HG03135 (cell line): Measurements from ENCODE around the gene FN3KRP.

Source experiments
- ATAC-seq: cut with Tn5 transposase; IDR thresholded peaks from one replicate; pipeline ENCODE4 v1.9.1; 2021; ENCODE audit warnings: mild to moderate bottlenecking, moderate library complexity; ENCODE audit not compliant: unreplicated experiment

The FN3KRP gene

DNA sequence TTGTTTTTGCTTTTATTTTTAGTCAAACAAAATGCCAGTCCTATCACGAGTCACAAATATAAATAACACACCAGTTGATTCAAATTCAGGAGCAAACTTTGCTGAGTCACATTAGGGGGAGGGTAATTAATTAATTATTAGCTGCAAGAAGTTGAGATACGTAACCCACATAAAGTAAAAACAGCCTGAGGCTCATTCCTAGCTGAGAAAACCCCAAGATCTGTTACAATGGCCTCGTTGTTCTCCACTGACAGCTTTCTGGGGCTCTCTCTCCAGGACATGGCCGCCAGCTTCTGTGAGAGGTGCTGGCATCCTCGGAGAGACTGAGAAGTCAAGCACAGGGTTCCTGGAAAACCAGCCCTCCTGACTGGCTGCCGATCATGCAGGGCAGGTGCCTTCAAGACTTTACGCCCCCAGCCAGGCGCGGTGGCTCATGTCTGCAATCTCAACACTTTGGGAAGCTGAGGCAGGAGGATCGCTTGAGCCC is 29.1 kb upstream of the FN3KRP start:
- ATAC-seq = no peak

DNA sequence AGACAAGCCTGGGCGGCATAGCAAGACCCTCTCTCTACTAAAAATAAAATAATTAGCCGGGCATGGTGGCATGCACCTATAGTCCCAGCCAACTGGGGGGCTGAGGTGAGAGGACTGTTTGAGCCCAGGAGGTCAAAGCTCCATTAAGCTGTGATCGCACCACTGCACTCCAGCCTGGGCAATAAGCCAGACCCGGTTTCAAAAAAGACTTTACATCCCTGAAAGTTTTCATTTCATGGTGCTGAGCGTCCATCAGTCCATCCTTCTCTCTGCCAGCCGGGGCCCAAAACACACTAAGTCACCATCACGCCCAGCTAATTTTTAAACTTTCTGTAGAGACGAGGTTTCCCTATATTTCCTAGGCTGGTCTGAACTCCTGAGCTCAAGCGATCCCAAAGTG is 28.6 kb upstream of the FN3KRP start:
- no peak for ATAC-seq

DNA sequence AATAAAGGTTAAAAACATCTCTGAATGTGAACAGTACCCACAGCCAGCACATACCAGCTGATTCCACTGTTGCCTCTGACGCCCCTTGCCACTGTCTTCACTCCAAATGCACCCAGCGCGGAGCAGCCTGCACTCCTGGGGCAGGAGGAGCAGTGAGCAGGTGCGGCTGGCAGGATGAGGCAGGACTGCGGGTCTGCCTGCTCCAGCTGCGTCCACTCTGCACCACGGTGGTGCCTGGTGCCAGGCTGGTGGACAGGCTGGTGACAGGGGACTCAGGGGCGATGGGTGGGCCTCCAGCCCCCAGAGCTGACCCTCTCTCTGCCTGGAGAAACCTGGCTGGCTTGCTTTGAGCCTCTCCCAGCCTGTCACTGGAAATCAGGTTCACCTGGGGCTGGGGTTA is 27.4 kb upstream of the FN3KRP start:
- no peak for ATAC-seq

DNA sequence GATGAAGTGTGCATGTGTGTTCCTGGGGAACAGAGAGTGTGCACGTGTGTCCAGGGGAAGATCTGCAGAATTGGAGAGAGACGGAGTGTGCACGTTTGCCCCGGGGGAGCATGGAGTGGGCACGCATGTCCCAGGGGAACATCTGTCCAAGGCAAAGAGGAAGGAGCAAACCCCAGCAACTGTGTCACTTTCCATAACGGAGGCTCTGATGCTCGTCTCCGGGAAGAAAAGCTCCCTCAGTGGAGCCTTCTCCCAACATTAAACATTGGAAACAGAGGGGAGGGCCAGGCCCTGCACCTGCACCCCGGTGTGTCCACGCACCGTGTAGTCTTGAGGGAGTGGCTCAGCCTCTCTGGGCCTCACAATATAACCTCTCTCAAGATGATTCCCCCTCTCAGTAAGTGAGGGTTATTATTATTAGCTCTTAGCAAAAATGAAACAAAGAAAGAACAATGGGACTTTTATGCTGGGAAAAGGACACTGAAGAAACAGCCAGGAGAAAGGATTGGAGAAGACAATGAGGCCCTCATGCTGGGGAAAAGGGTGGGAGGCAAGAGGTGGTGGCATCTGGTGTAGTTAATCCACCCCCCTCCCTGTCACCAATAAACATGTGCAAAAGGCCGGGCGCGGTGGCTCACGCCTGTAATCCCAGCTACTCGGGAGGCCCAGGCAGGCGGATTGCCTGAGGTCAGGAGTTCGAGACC is 25.6 kb upstream of the FN3KRP start:
- no peak for ATAC-seq

DNA sequence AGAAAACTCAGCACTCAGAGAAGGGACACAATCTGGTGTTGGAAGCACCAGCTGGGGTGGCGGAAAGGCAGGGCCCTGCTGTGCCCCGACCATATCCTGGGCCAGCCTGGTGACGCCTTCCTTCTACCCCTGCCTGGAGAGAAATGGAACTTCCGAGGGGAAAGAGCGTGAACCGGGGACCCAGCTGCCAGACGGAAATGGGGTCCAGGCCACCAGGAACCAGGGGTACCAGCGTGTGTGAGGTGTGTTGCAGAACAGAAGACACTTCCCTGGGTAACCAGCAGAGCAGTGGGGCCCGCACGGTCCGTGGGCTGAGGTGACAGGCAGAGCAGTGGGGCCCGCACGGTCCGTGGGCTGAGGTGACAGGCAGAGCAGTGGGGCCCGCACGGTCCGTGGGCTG is 24.8 kb upstream of the FN3KRP start:
- ATAC-seq = no peak

DNA sequence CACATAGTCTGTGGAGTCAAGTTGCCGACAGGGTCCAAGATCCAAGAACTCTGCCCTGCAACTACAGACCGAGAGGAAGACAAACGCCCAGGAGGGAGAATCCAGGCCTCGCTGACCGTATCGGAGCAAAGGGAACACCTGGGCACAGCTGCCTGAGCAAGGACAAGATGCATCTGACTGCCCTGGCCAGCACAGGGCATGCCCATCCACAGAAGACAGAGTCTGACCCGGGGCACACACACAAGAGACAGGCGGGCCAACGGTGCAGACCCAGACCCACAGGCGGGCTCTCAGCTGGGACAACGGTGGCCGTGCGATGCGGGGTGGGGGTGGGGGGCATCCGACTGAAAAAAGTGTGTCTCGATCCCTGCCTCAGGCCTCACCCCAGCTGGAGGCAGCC is 24.2 kb upstream of the FN3KRP start:
- no peak for ATAC-seq

DNA sequence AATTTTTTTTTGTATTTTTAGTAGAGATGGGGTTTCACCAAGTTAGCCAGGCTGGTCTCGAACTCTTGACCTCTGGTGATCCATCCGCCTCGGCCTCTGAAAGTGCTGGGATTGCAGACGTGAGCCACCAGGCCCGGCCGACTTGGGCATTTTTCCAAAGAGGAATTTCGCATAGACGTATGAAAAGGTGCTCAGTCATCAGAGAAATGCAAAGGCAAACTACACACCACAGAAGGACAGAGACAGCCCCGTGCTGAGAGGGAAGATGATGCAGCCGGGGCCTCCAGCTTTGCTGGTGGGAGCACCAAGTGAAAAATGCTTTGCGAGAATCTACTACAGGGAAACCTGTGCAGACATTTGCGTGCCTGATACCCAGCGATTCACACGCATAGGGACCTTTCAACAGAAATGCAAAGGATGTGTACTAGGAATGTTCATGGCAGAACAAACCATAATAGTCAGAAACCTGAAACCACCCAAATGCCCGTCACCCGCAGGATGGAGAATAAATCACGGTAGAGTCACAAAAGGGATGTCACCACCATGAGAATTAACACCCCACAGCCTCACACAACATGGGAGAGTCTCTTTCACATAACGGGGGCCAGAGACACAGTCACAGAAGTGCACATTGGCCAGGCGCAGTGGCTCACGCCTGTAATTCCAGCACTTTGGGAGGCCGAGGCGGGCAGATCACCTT is 23.2 kb upstream of the FN3KRP start:
- ATAC-seq = no peak

DNA sequence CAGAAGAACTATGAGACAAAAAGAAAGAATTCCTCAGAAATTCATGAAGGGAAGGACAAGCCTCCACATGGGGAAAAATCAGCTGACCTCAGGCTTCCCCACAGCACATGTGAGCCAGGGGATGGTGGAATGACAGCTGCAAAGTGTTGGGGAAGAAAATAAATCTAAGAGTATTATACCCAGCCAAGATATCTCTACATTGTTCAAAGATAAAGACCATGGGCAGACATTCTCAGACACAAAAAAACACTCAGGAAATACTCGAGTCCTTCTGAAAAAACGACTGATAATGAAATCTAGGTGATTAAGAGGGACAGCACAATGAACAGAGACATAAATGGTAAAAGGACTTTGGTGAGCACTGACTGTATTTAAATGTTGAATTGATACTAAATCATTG is 21.9 kb upstream of the FN3KRP start:
- no peak for ATAC-seq

DNA sequence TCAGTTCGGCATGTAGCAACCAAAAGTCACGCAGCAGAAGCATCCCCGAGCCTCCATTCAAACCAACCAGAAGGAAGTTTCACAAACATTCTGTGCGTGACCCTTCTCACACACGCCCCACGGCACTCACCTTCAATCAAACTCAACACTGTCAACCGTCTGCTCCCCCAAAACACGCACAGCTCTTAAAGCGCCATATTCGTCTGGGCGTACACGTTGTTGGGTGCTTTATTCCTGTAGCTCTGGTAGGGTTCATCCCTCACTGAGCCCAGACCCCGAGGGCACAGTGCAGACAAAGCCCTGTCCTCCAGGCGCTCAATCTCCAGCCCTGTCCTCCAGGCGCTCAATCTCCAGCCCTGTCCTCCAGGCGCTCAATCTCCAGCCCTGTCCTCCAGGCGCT is 20.2 kb upstream of the FN3KRP start:
- ATAC-seq = no peak

DNA sequence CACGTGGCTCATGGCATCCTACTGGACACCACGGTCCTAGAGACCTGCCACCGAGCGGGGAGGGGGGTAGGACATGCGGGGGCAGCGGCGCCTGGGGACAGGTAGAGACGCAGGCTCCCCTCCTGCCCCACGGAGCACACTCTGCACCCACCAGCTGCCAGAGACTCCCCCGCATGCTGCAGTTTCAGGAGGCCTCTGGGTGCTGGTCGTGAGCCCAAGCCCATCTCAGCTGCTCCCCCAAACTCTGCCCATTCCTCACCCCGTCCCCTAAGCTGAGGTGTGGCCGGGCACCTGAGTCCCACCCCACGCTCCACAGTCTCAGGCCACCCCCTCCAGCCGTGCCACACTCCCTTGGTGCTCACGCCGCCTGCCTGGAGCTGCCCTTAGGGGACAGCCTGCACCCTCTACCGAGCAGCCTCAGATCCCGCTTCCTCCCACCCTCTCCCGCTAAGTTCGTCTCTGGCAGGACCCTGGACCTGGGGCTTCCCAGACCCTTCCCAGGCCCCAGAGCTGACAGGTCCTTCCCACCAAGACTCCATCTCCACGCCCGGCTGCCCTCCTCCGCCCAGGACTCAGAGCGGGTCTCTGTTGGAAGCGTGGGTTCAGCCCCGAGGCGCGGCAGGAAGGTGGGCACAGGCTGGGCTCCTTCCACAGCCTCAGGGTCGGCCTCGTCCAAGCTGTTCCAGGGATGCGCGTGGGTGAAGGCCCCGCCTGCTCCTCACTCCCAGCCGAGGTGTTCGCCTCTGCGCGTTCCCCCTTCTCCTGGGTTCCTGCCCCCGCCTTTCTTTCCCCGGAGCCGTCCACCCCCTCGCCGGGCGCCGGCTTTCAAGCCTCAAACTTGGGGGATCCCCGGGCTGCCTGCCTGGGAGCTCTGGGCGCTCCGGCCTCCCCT is 19.3 kb upstream of the FN3KRP start:
- ATAC-seq = no peak

DNA sequence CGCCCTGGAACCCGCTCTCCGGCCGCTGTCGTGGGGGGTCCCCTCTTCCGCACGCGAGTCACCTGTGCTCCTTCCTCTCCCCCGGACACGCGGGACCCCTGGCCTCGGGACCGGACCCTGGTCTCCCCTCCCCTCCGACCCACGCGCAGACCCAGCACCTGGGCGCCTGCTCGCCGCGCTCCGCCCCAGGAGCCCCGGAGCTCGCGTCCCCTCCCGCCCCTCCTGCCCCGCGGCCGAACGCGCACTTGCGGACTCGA is 18.8 kb upstream of the FN3KRP start:
- ATAC-seq = no peak

DNA sequence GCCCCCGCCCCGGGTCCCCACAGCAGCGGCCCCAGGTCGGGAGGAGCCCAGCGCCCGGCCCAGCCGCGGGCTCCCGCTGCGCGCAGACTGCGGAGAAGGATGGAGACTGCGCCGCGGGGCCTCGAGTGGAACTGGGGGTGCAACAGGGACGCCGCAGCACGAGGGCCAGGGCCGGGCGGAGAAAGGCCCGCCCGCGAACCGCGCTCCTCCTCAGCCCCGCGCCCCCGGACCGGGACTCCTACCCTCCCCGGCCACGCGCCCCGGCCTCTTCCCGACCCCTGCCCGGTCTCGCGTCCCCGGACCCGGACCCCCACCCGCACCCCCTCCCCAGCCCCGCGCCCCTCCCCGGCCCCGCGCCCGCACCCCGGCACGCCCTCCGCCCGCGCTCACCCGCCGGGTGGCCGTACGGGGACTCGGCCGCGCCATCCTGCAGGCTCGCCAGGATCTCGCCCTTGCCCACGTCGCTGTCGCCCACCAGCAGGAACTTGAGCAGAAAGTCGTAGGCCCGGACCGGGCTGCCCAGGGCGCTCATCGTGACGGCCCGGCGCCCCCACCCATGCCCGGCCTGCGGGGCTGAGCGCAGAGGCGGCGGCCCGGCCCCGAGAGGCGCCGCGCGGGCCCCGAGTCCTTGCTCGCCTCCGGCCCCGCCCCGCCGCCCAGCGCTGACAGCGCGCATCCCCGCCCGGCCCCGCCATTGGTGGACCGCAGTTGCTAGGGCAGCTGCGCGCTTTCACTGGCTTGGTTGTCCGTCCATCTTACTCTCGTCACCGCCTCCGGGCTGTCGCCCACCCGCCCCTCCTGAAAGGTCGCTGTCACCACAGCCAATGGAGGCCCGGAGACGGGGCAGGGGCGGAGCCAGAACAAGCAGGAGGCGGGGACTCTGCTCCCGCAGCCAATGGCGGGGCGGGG is 18.2 kb upstream of the FN3KRP start, which contains the start of gene RAB40B:
TSS of gene RAB40B (minus strand) at position 634 of the 909 bp plus-strand sequence. CDS start at position 532, 102 bp downstream.
- peak; percentile 97 for ATAC-seq

DNA sequence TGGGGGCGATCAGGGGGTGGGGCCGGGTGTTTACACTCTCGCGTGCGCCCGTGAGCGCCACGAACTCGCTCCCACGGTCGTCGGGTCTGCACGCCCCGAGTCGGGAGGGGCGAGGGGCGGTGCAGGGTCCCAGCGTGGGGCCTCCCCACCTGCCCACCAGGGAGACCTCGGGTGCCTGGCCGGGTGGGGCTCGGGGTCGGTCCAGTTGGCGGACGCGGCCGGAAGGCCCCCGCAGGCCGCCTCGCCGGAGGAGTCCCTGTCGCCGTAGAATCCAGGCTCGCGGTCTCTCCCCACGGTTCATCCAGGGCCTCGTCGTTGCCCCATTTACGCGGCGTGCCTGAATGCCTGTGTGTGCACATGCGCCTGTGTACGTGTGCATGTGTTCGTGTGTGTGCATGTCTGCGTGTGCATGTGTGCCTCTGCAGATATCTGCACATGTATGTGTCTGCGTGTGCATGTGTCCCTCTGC is 17.5 kb upstream of the FN3KRP start:
- ATAC-seq = peak; percentile 23

DNA sequence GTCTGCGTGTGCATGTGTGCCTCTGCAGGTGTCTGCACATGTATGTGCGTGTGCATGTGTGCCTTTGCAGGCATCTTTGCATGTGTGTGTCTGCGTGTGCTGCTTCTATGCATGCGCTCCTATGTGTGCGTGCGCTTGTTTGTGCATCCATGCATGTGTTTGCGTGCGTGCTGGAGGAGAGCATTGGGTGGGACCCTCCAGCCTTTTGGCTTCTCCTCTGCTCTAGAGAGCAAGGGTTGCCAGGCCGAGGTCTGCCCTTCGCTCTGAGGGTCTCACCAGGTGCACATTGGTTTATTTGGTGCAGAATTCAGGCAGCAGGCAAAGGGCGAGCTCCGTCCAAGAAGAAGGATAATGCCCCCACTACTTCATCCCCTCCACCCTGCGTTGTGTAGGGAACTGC is 17.0 kb upstream of the FN3KRP start:
- no peak for ATAC-seq

DNA sequence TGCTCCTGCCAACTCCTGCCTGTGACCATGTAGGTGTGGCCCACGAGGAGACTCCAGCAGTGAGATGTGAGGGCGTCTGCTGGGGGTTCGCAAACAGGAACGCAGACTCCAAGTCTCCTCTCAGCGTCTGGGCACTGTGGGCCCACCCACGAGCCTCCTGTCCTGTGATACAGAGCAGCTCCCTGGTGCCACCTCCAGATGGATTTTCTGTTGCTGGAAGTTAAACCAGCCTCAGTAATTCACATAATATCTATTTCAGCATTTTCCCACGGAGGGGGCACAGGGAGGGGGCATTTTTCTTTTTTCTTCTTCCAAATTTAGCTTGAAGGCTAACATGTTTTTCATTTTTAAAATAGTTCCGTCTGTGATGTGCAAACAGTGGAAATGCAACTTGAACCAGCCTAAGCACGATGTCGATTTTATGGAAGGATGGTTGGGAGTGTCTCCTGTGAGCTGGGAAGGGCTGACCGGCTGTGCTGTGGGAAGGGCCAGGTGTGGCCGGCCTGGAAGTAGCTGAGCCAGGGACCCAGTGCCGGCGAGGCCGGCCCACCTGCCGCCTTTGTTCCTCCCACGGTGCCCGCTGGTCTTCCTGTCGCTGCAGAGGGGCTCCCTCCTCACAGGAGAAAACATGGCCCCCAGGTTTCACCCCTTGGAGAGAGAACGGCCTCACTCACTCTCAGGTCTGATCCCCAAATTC is 14.1 kb upstream of the FN3KRP start:
- ATAC-seq = no peak

DNA sequence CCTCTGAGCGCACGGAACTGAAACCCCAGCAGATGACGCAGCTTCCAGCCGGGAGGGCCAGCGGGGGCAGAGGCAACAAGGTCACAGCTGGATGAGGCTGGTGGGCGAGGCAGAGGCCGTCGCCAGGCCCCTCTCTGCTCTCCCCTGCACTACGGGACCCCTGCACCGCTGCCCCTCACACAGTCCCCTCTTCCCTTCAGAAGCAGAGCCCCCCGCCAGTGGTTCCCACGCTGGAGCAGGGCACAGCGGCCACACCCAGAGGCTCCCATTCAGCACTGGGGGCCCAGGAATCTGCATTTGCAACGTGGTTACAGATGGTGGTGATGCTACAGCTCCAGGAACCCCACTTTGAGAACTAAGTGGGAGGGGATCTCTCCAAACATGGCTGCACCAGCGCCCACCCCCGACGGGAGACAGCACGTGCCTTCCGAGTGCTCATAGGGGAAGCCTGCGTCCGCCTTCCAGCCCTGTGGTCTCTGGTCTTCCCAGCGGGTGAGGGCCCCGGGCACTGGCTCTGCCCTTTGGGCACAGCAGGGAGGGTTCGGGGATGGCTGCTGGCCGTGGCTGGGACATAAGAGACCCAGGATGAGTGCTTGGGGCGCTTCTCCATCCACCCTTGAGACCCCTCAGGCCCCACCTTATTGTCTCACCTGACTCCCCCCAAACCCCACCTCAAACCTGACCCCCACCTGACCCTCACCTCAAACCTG is 13.3 kb upstream of the FN3KRP start:
- no peak for ATAC-seq

DNA sequence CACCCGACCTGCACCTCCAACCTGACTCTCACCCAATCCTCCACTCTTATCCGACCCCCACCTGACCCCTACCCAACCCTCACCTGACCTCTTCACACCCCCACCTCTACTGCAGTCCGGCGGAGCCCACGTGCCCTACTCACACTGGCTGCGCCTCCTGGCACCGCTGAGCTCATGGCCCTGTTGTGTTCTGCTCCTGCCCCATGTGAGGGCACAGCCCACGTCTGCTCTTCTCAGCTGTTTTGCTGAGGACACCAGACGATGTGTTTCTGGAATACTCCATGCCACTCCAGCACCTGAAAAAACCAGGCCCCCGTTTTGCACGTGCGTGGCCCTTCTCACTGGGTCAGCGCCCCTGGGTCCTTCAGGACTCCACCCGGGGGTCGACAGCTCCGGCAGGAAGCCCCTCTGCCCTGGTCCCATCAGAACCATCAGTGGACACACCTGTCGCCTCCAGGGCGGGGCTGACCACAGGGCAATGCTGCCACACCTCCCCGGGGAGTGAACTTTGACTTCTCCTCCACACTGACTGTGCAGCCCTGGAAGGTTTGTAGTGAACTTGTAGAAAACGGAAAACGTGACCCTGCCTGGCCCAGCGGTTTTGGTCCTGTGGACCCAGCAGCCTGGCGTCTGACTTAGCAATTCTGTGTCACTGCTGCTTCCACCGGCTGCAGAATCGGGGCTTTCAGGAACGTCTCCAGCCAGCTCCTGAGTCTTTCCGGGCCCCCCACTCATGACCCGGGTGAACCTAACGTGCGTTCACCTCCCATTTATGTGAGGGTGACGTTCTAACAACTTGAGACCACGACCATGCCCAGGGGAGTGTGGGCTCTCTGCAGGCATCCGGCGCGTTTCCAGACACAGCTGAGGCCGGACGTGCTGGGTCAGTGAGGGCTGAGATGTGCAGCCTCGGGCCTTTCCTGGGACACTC is 12.3 kb upstream of the FN3KRP start:
- no peak for ATAC-seq

DNA sequence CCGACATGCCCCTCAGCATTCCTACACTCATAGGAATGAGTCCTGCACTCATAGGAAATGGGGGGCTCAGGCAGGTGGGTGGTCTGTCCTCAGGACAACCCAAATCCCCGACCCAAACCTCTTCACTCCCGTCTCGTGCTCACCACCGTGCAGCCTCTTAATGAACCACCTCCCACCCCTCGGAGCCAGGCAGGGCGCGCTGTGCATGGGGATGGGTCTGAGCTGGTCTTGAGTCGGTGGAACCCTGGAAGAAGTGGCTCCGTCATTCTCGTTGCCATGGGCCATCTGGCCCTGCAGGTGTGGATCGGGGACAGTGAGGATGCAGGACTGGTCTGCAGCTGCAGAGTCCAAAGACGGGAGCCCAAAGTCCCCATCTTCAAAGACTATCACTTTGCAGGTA is 11.6 kb upstream of the FN3KRP start:
- no peak for ATAC-seq
